ENCODE data around the gene C2CD3. TPM values are rescaled to one million over a fixed set of nuclear protein-coding genes. Genes with fewer than 3 reads are reported as not detected.

The C2CD3 gene
- total and polyA plus RNA-seq, 2 of the 4 experiments (the other 2 are of a cell fraction): 11.1 to 19.2 TPM

DNA sequence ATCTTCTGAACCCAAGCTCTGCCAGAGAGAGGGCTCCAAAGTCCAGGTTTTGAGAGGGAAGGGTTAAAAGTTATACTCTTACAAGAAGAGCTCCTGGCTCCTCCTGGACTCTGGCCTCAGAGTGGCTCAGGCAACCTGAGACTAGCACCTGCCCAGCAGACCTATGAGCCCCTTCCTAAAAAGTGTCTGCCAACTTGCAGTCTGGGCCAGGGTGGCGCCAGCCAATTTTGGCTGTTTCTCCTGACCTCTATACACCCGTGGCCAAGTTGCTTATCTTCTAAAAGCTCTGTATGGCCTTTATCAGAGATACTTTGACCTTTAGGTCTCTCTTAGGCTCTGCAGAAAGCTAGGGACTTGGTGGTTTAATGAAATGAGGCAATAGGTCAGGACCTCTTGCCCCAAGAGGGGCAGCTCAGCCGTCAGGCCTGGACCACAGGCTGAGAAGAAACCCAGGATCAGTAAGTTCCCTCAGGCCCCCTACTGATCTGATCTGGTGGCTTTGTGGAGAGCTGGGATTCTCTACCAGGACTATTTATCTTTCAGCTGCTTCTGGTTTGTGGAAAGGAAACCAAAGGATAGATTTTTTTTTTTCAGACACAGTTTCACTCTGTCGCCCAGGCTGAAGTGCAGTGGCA is 151.6 kb downstream of the C2CD3 start:
- ChIA-PET CTCF (no interaction called here), POLR2A (ENCODE audit: unreplicated experiment) (interaction anchor here (0.6 kb wide), 1 partner anchor 16 kb away, joined by 3 read pairs; no protein-coding TSS in a partner anchor)
- H2AFZ ChIP-seq (replicated peaks; ENCODE audit: low read length, poor library complexity): no peak overlapping the region
- H3K36me3 ChIP-seq (ENCODE audit: control insufficient read depth, insufficient read depth, low read length): peaks cover 10% of the 10 kb centered on the region; the same call in 1 of the 2 replicates
- H3K23ac ChIP-seq (ENCODE audit: low read depth, low read length): 0 out of 2 replicates have a peak overlapping the region, but pooled peaks have one; percentile 13
- H4K8ac ChIP-seq (ENCODE audit: low read depth in 2 of 2, low read length in 2 of 2): peak overlapping the region in 1 of 2 experiments; percentile 93; a peak in 1 of 4 replicates
- H3K18ac ChIP-seq (ENCODE audit: low read depth, low read length): no peak overlapping the region
- no peaks in the 10 kb centered on the region for H3K9me3 ChIP-seq (ENCODE audit: control insufficient read depth, insufficient read depth, low read length)
- H2BK120ac ChIP-seq (ENCODE audit: low read depth, low read length): no peak overlapping the region
- no peak overlapping the region for H2BK20ac ChIP-seq (ENCODE audit: low read depth, low read length)
- H3K56ac ChIP-seq (ENCODE audit: extremely low read depth, insufficient read depth, low read length): no peak overlapping the region
- no peak overlapping the region for H3K27ac ChIP-seq (ENCODE audit: insufficient read depth, low read length)
- H3K9me1 ChIP-seq (ENCODE audit: insufficient read depth, low read length): peaks cover 14% of the 10 kb centered on the region
- H4K91ac ChIP-seq (ENCODE audit: insufficient read depth, low read depth, low read length): no peak overlapping the region
- peaks cover 0 to 12% of the 10 kb centered on the region in 2 experiments; a peak in 2 of 4 replicates for H3K79me1 ChIP-seq (ENCODE audit: low read depth in 1 of 2, low read length in 2 of 2)
- peaks cover 3% of the 10 kb centered on the region; the same call in 1 of the 2 replicates for H4K20me1 ChIP-seq (ENCODE audit: insufficient read depth, low read length)
- H3K27me3 ChIP-seq (ENCODE audit: control insufficient read depth, insufficient read depth, low read length): no peaks in the 10 kb centered on the region
- H3K4me3 ChIP-seq (ENCODE audit: insufficient read depth, low read depth, low read length): no peak overlapping the region
- H2BK5ac ChIP-seq (ENCODE audit: low read depth, low read length, poor library complexity, severe bottlenecking): peak overlapping the region; percentile 54
- BruUV-seq (replicated peaks): no TSS peak
- H2BK15ac ChIP-seq (ENCODE audit: low read depth, low read length): no peak overlapping the region
- H3K4me1 ChIP-seq (ENCODE audit: control insufficient read depth, insufficient read depth, low read length): peaks cover 17% of the 10 kb centered on the region
- 0 out of 2 replicates have a peak overlapping the region, but pooled peaks have one; percentile 60 for H3K4ac ChIP-seq (ENCODE audit: low read depth, low read length)
- dilution Hi-C loops (cut with HindIII; ENCODE audit: low sequenced_read_pairs, unreplicated experiment): no loop called here
- TF ChIP-seq, protein P1, sequence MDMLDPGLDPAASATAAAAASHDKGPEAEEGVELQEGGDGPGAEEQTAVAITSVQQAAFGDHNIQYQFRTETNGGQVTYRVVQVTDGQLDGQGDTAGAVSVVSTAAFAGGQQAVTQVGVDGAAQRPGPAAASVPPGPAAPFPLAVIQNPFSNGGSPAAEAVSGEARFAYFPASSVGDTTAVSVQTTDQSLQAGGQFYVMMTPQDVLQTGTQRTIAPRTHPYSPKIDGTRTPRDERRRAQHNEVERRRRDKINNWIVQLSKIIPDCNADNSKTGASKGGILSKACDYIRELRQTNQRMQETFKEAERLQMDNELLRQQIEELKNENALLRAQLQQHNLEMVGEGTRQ (IDR thresholded peaks at IDR 0.05; ENCODE audit: low read depth, low read length): no peak
- TF ChIP-seq RFX5 (IDR thresholded peaks at IDR 0.05; ENCODE audit: low read depth, low read length): no peak
- TF ChIP-seq CEBPB (IDR thresholded peaks at IDR 0.05; ENCODE audit: low read depth, low read length): no peak
- TF ChIP-seq RCOR1 (IDR thresholded peaks at IDR 0.05; ENCODE audit: insufficient replicate concordance, low read length): no peak
- TF ChIP-seq, protein P2, sequence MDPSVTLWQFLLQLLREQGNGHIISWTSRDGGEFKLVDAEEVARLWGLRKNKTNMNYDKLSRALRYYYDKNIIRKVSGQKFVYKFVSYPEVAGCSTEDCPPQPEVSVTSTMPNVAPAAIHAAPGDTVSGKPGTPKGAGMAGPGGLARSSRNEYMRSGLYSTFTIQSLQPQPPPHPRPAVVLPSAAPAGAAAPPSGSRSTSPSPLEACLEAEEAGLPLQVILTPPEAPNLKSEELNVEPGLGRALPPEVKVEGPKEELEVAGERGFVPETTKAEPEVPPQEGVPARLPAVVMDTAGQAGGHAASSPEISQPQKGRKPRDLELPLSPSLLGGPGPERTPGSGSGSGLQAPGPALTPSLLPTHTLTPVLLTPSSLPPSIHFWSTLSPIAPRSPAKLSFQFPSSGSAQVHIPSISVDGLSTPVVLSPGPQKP (IDR thresholded peaks at IDR 0.05; ENCODE audit: borderline replicate concordance, low read depth, low read length): no peak
- TF ChIP-seq FOS (IDR thresholded peaks at IDR 0.05; ENCODE audit: low read depth, low read length): no peak
- no peak for TF ChIP-seq SMC3 (IDR thresholded peaks at IDR 0.05; ENCODE audit: low read depth, low read length)
- no peak for TF ChIP-seq POLR2A (IDR thresholded peaks at IDR 0.05; ENCODE audit: low read depth, low read length)
- H2AK9ac ChIP-seq (replicated peaks; ENCODE audit: low read depth, low read length, poor library complexity): no peak overlapping the region
- in situ Hi-C loops (cut with MboI; ENCODE audit: low sequenced_read_pairs): no loop called here
- H3K4me2 ChIP-seq (ENCODE audit: low read depth, low read length): no peak overlapping the region
- peak overlapping the region; percentile 82 for H2AK5ac ChIP-seq (ENCODE audit: low read depth, low read length)
- no peak overlapping the region for H4K5ac ChIP-seq (ENCODE audit: low read depth, low read length)
- DNase-seq (no peak), ATAC-seq (ENCODE audit: low read depth) (no peak)
- 0 out of 2 replicates have a peak overlapping the region, but pooled peaks have one; percentile 36 for H3K14ac ChIP-seq (replicated peaks; ENCODE audit: low read depth, low read length)
- intact Hi-C loops (cut with micrococcal nuclease): no loop called here
- no peak overlapping the region for H3K9ac ChIP-seq (ENCODE audit: low read depth, low read length)
- WGBS, 2 experiments (ENCODE audit: extremely low coverage in 2 of 2, insufficient read length in 1 of 2): 71% methylated on average over 1 of the region's 4 CpGs; no CpG with 5 or more reads in 1 of the 2 experiments
